HFF-Myc (cell line): ENCODE results near the gene PLEKHA6.

ENCODE experiments used
- DNase-seq: peaks from one replicate; pipeline ENCODE4 v3.0.0-alpha.2; 2011; ENCODE audit warnings: low read depth; ENCODE audit errors: extremely low read depth
- H3K4me3 ChIP-seq: replicated peaks from 2 replicates; pipeline ENCODE4 v1.5.1; 2011; ENCODE audit warnings: low read depth, mild to moderate bottlenecking, control low read depth, low read length
- TF ChIP-seq, protein P1 (sequence below): IDR thresholded peaks from 2 replicates; pipeline ENCODE4 v1.5.1; 2012; ENCODE audit warnings: mild to moderate bottlenecking, low read depth, low read length, control low read depth; ENCODE audit errors: missing control alignments

The PLEKHA6 gene

DNA sequence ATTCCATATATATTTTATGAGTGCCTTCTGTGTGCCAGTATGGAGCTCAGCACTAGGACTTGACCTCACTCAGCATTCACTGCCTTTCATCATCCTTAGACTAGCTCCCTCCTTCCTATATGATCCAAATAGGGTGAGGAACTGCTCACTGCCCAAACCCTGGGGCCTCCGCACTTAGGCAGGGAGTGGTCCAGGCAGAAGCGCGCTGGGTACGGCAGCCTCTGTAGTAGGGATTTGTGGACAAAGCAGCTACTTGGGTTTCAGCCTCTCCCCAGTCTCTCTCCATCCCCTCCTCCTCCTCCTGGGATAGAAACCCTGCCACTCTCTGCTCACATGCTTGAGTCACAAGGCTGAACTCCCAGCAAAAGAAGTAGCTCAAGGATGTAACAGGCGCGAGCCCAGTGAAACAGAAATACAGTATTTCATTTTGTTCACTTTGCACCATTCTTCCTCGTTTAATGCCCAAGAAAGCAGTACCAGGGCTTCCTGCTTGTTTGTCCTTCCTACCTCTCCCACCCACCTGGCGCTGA, 32.9 kb downstream of the PLEKHA6 start:
- H3K4me3 ChIP-seq = no peak overlapping the region
- no peak for DNase-seq
- TF ChIP-seq, protein P1, sequence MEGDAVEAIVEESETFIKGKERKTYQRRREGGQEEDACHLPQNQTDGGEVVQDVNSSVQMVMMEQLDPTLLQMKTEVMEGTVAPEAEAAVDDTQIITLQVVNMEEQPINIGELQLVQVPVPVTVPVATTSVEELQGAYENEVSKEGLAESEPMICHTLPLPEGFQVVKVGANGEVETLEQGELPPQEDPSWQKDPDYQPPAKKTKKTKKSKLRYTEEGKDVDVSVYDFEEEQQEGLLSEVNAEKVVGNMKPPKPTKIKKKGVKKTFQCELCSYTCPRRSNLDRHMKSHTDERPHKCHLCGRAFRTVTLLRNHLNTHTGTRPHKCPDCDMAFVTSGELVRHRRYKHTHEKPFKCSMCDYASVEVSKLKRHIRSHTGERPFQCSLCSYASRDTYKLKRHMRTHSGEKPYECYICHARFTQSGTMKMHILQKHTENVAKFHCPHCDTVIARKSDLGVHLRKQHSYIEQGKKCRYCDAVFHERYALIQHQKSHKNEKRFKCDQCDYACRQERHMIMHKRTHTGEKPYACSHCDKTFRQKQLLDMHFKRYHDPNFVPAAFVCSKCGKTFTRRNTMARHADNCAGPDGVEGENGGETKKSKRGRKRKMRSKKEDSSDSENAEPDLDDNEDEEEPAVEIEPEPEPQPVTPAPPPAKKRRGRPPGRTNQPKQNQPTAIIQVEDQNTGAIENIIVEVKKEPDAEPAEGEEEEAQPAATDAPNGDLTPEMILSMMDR = no peak

GRCh38 chr1:204325944-204326343, 33.8 kb downstream of the PLEKHA6 start:
- TF ChIP-seq, protein P1 = no peak
- no peak for DNase-seq
- no peak overlapping the region for H3K4me3 ChIP-seq

DNA sequence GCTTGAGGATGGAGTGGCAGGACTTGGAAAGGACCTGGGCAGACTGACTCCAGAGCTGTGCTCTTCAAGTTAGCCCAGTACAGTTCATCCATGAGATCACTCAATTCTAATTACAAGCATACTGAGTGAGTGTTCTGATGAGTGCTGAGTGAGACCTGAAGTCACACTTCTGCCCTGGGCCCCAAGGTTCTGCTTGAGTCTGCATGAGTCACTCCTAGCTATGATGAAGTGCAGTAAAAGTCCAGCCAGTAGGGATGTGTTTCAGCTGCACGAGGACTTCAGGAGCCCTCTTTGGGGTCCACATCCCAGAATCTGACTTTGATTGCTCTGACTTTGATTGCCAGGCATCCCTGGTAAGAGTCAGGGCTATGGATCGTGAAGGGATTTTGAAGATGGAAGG, 35.8 kb downstream of the PLEKHA6 start:
- DNase-seq = no peak
- no peak overlapping the region for H3K4me3 ChIP-seq
- TF ChIP-seq, protein P1 = no peak

DNA sequence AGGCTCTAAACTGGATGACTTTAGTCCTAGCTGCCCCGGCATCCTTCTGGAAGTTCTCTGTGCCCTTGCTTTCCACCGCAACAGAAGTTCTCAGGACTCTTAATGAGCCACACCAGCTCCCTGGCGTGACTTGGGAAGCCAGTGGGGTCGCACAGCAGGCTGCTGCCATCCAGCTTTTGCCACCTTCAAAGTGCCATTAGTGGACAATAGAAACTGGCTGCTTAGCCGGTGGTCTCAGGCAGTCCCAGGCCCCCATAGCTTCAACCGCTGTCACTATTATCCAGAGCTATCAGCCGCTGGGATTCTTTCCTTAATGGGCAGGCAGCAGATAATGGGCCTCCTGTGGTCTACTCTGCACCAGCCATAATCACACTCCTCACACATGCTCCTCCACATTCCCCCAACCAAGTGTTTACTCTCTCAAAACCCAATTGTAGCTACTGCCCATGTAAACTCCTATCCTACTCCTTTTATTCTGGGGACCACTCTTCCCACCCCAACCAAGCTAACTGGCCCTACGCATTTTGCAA, 37.3 kb downstream of the PLEKHA6 start:
- TF ChIP-seq, protein P1 = no peak
- H3K4me3 ChIP-seq = no peak overlapping the region
- DNase-seq = no peak

DNA sequence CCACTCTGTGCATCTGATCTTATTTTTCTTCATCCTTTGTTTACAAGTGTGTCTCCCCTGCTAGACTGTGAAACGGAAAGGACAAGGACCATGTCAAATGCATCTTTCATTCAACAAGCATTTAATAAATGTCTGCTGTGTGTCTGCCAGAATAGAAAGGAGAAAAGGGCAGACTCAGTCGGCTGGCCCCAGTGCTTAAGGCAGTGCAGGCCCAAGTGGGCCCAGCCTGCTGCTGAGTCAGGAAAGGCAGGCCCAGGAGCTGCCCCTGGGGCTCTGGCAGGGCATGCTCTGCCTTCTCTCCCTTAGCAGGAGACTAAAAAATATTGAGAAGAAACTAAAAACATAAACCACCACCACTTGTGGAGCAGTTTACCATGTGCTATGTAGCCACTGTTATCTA, 38.1 kb downstream of the PLEKHA6 start:
- H3K4me3 ChIP-seq = no peak overlapping the region
- DNase-seq = no peak
- TF ChIP-seq, protein P1 = no peak

DNA sequence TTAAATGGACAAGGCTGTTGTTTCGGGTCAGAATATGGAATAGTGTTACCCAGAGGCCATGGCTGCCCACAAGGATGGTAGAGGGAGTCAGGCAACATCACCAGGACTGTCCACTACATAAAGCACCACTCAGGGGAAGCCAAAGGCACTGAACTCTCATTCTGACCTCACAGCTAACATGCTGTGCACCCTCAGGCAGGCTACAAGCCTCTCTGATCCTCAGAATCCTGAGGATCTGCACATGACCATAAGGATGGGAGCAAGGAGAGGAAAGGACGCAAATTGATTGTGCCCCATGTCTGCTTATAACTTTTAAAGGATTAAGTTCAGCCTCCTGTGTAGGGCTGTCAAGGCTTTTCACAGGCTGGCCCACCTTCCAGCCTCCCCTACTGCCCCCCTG, 38.7 kb downstream of the PLEKHA6 start:
- TF ChIP-seq, protein P1 = no peak
- DNase-seq = no peak

DNA sequence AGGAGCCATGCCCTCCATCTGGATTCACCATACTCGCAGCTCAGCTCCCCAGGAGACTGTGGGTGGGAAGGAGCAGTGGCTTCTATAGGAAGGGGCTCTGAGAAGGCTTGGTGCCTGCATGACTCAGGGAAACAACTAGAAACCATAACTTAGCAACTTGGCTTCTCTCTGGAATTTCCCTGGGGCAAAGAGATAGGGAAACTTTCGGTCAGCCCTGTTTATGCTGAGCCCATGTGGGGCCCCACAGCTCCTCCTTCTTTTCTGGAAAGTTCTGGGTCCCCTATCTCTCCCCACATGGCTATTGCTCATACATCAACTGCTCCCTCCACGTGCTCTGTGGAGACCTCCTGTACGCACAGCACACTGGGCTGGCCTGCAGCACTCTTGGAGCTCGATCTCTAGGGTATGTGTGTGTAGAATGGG, 39.3 kb downstream of the PLEKHA6 start:
- H3K4me3 ChIP-seq = no peak overlapping the region
- no peak for DNase-seq
- TF ChIP-seq, protein P1 = no peak

More for the DNA sequence above, 38.7 kb downstream of the PLEKHA6 start:
- H3K4me3 ChIP-seq = no peak overlapping the region
